Activated B cell treated with CpG ODN at 0.5 μM for 24 hours (primary cell): ENCODE measurements around the gene CNOT10. TPM values are rescaled to one million over a fixed set of nuclear protein-coding genes. Genes with fewer than 3 reads are reported as not detected.

ENCODE experiments used
- ATAC-seq: fragments of 200-7000 bp; cut with Tn5 transposase; one replicate; pipeline ENCODE4 v1.10.0; 2021; ENCODE audit warnings: low read depth, mild to moderate bottlenecking, moderate library complexity
- CTCF ChIA-PET: fragments of 350-600 bp; sonication (Branson Sonifier 250); formaldehyde crosslinking; loops from one replicate; lab custom pipeline; 2021; ENCODE audit warnings: antibody characterized with exemption; lab: Charles Lee
- POLR2A ChIA-PET: fragments of 350-600 bp; sonication (Branson Sonifier 250); formaldehyde crosslinking; loops from one replicate; lab custom pipeline; 2021; ENCODE audit warnings: antibody characterized with exemption; lab: Charles Lee
- DNase-seq: peaks from one replicate; pipeline ENCODE4 v3.0.0; 2022
- H3K27ac Mint-ChIP-seq: one replicate; pipeline ENCODE4 v1.8.0; 2020; ENCODE audit warnings: mixed read lengths
- H3K27me3 Mint-ChIP-seq: one replicate; pipeline ENCODE4 v1.8.0; 2021; ENCODE audit warnings: mixed read lengths
- H3K36me3 Mint-ChIP-seq: one replicate; pipeline ENCODE4 v1.8.0; 2021; ENCODE audit warnings: low read depth, mixed read lengths
- H3K4me1 Mint-ChIP-seq: one replicate; pipeline ENCODE4 v1.8.0; 2021; ENCODE audit warnings: mixed read lengths
- H3K4me3 Mint-ChIP-seq: one replicate; pipeline ENCODE4 v1.8.0; 2020; ENCODE audit warnings: mild to moderate bottlenecking, mixed read lengths
- H3K9me3 Mint-ChIP-seq: one replicate; pipeline ENCODE4 v1.8.0; 2020; ENCODE audit warnings: mixed read lengths
- intact Hi-C: fragments of 100-400 bp; cut with micrococcal nuclease; formaldehyde crosslinking; loops from one replicate; pipeline ENCODE4 v1.15.1; 2024
- total RNA-seq: library from RNA; stranded (reverse); gene quantifications from 2 replicates; pipeline ENCODE4 v1.2.3, GENCODE V29; 2022
- TF ChIP-seq, protein P1 (sequence below): fragments of 200-600 bp; IDR thresholded peaks from one replicate; pipeline ENCODE4 v1.8.0; 2022; ENCODE audit warnings: antibody characterized with exemption, mild to moderate bottlenecking

The CNOT10 gene
- total RNA-seq, 1 donor from 2014 or later, result 48.0 TPM

DNA sequence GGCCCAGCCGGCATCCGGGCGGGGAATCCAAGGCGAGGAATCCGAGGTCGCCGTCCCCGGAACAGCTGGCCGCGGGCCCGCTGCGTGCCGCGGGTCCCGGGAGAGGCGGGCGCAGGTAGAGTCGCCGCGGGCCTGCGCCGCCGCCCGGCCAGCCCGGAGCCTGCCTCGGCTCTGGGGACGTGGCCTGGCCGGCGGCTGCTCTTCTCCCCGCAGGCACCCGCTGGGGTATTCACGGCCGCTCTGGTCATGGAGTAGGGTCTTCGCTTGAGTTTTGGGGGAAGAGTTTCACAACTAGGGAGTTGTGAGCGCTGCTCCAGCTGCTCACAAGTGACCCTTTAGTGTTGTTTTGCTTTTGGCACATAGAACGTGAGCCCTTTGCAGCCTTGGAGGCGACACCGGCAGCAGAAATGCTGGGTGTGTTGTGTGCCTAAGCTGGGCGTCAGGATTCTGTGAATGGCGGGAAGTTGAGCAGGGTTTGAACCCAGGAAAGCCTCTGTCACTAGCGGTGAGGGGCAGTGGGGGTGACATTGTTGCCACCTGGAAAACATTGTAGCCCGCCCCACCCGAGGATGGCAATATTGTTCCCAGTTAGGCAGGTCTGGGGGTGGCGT lies 136.8 kb downstream of the CNOT10 start:
- ChIA-PET CTCF (no interaction called here), POLR2A (no interaction called here)
- Mint-ChIP-seq H3K36me3 (no peaks in the 10 kb centered on the region), H3K27ac (no peak overlapping the region), H3K4me1 (peaks cover 16% of the 10 kb centered on the region), H3K27me3 (peaks cover 33% of the 10 kb centered on the region), H3K4me3 (no peak overlapping the region), H3K9me3 (no peaks in the 10 kb centered on the region)
- intact Hi-C loops, result no loop called here
- ATAC-seq (no peak), DNase-seq (no peak)
- TF ChIP-seq, protein P1, sequence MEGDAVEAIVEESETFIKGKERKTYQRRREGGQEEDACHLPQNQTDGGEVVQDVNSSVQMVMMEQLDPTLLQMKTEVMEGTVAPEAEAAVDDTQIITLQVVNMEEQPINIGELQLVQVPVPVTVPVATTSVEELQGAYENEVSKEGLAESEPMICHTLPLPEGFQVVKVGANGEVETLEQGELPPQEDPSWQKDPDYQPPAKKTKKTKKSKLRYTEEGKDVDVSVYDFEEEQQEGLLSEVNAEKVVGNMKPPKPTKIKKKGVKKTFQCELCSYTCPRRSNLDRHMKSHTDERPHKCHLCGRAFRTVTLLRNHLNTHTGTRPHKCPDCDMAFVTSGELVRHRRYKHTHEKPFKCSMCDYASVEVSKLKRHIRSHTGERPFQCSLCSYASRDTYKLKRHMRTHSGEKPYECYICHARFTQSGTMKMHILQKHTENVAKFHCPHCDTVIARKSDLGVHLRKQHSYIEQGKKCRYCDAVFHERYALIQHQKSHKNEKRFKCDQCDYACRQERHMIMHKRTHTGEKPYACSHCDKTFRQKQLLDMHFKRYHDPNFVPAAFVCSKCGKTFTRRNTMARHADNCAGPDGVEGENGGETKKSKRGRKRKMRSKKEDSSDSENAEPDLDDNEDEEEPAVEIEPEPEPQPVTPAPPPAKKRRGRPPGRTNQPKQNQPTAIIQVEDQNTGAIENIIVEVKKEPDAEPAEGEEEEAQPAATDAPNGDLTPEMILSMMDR, result no peak

DNA sequence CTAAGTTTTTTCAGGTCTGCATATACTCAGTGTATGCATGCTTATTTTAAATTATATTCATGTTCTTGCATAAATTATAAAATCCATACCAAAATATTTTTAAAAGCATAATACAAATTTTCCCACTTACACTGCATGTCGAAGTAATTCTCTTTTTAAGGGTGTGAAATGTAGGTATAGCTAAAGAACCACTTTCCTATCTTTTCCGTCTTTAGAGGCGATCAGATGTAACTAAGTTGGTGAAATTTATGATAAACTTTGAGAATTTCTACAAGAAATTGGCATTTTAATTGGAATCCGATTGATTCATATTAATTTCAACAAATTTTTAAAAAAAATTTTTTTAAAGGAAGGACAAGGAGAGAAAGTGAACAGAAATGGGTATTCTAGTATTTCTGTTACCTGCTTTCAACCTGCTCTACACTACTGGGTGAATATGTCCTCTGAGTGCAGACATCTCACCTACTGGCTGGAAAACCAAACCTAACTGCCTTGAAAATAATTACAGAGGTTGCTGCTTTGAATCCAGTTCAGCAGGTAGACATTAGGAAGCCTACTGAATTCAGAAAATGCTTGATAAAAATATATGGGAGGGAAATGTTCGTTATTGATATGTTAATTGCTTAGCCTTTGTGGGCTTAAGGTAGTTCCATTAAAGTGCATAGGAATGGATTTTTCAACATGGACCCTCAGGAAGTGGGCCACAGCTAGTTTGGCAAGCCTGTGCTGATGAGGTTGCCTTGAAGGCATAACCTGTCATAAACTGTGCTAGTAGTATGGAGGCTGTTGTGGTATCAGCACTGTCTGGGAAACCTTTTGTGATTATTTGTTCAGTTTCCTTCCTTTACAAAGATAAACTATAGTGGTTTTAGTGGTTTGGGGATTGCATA lies 137.9 kb downstream of the CNOT10 start:
- Mint-ChIP-seq H3K36me3 (no peaks in the 10 kb centered on the region), H3K9me3 (no peaks in the 10 kb centered on the region), H3K4me3 (no peak overlapping the region), H3K27me3 (peaks cover 33% of the 10 kb centered on the region), H3K27ac (no peak overlapping the region), H3K4me1 (peaks cover 8% of the 10 kb centered on the region)
- TF ChIP-seq, protein P1, result no peak
- POLR2A ChIA-PET, result no interaction called here
- intact Hi-C loops, result no loop called here
- CTCF ChIA-PET, result no interaction called here
- ATAC-seq, result no peak
- no peak for DNase-seq

Other genes with a start within 250 kb of the CNOT10 start
- 84.6 and 90.1 TPM in 2 replicates for gene CMTM6, start 182.3 kb upstream of the CNOT10 start, total RNA-seq
- 32.6 and 38.8 TPM in 2 replicates for gene DYNC1LI1, start 114.3 kb upstream of the CNOT10 start, total RNA-seq
- gene TRIM71, start 132.8 kb downstream of the CNOT10 start, total RNA-seq, result not detected in 2 replicates